Measurements from ENCODE around the gene RNASEH2A.

DNA sequence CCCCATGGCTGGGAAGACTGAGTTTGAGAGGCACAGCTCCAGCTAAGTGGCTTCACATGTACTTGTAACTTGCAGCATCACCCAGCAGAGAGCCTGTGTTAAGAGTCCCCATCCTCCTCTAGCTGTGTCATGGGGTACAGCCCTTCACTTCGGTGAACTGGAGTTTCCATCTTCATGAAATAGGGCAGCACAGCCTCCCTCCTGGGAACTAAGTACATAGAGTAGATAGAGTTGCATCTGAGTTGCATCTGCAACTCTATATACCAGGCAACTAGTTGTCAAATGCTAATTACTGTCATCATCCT, 6.0 kb upstream of the RNASEH2A start:
- TF ChIP-seq, protein P1, sequence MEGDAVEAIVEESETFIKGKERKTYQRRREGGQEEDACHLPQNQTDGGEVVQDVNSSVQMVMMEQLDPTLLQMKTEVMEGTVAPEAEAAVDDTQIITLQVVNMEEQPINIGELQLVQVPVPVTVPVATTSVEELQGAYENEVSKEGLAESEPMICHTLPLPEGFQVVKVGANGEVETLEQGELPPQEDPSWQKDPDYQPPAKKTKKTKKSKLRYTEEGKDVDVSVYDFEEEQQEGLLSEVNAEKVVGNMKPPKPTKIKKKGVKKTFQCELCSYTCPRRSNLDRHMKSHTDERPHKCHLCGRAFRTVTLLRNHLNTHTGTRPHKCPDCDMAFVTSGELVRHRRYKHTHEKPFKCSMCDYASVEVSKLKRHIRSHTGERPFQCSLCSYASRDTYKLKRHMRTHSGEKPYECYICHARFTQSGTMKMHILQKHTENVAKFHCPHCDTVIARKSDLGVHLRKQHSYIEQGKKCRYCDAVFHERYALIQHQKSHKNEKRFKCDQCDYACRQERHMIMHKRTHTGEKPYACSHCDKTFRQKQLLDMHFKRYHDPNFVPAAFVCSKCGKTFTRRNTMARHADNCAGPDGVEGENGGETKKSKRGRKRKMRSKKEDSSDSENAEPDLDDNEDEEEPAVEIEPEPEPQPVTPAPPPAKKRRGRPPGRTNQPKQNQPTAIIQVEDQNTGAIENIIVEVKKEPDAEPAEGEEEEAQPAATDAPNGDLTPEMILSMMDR (IDR thresholded peaks at IDR 0.05): no peak
- no peak for TF ChIP-seq POLR2A (IDR thresholded peaks at IDR 0.05)
- TF ChIP-seq EP300 (IDR thresholded peaks at IDR 0.05): no peak

Measured in upper lobe of left lung (tissue), 4 donors.